Measurements from ENCODE around the gene ERC2.

ERC2 gene

DNA sequence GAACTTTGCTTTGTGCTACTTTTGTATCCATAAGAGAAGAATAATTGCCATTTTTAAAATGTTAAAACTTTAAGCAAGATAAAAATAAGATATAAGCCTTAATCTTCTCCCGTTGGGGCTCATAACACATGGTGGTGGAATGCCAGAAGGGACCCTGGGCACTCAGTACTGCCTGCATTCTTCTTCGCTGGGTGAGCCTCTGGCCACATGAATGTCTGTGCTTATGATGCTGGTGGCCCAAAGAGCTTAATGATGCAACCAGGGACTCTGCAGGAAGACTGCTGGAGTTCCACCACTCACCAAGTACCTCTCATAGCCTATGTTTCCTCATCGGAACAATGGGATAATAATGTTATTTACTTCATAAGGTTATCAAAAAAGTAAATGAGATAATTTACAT is 103.6 kb downstream of the ERC2 start:
- TF ChIP-seq ZC3H10 (CRISPR knock-in tag; IDR thresholded peaks at IDR 0.05) (no peak), PPARA (CRISPR knock-in tag; IDR thresholded peaks at IDR 0.05; ENCODE audit: borderline replicate concordance) (no peak), ARNTL (CRISPR knock-in tag; IDR thresholded peaks at IDR 0.05; ENCODE audit: borderline replicate concordance, low read depth) (no peak), ZFP30 (CRISPR knock-in tag; IDR thresholded peaks at IDR 0.05) (no peak), ZNF8 (CRISPR knock-in tag; IDR thresholded peaks at IDR 0.05) (no peak), BACH2 (CRISPR knock-in tag; IDR thresholded peaks at IDR 0.05; ENCODE audit: borderline replicate concordance) (no peak), CSDC2 (CRISPR knock-in tag; IDR thresholded peaks at IDR 0.05) (no peak), ZFP3 (CRISPR knock-in tag; IDR thresholded peaks at IDR 0.05) (no peak), ZNF565 (CRISPR knock-in tag; conservative IDR thresholded peaks at IDR 0.05; ENCODE audit: low read depth) (no peak), ZNF70 (CRISPR knock-in tag; IDR thresholded peaks at IDR 0.05) (no peak), ESRRG (CRISPR knock-in tag; IDR thresholded peaks at IDR 0.05) (no peak), RARB (CRISPR knock-in tag; IDR thresholded peaks at IDR 0.05) (no peak), GLIS3 (CRISPR knock-in tag; IDR thresholded peaks at IDR 0.05) (no peak), TCF4 (CRISPR knock-in tag; IDR thresholded peaks at IDR 0.05; ENCODE audit: borderline replicate concordance) (no peak), OSR1 (CRISPR knock-in tag; IDR thresholded peaks at IDR 0.05) (no peak), ISL1 (CRISPR knock-in tag; IDR thresholded peaks at IDR 0.05) (no peak), TOX (CRISPR knock-in tag; IDR thresholded peaks at IDR 0.05; ENCODE audit: borderline replicate concordance) (no peak)
- TF ChIP-seq, protein P1, sequence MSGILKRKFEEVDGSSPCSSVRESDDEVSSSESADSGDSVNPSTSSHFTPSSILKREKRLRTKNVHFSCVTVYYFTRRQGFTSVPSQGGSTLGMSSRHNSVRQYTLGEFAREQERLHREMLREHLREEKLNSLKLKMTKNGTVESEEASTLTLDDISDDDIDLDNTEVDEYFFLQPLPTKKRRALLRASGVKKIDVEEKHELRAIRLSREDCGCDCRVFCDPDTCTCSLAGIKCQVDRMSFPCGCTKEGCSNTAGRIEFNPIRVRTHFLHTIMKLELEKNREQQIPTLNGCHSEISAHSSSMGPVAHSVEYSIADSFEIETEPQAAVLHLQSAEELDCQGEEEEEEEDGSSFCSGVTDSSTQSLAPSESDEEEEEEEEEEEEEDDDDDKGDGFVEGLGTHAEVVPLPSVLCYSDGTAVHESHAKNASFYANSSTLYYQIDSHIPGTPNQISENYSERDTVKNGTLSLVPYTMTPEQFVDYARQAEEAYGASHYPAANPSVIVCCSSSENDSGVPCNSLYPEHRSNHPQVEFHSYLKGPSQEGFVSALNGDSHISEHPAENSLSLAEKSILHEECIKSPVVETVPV (CRISPR knock-in tag; IDR thresholded peaks at IDR 0.05) = no peak
- TF ChIP-seq, protein P2, sequence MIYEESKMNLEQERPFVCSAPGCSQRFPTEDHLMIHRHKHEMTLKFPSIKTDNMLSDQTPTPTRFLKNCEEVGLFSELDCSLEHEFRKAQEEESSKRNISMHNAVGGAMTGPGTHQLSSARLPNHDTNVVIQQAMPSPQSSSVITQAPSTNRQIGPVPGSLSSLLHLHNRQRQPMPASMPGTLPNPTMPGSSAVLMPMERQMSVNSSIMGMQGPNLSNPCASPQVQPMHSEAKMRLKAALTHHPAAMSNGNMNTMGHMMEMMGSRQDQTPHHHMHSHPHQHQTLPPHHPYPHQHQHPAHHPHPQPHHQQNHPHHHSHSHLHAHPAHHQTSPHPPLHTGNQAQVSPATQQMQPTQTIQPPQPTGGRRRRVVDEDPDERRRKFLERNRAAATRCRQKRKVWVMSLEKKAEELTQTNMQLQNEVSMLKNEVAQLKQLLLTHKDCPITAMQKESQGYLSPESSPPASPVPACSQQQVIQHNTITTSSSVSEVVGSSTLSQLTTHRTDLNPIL (CRISPR knock-in tag; IDR thresholded peaks at IDR 0.05; ENCODE audit: low read depth) = no peak
- TF ChIP-seq, protein P3, sequence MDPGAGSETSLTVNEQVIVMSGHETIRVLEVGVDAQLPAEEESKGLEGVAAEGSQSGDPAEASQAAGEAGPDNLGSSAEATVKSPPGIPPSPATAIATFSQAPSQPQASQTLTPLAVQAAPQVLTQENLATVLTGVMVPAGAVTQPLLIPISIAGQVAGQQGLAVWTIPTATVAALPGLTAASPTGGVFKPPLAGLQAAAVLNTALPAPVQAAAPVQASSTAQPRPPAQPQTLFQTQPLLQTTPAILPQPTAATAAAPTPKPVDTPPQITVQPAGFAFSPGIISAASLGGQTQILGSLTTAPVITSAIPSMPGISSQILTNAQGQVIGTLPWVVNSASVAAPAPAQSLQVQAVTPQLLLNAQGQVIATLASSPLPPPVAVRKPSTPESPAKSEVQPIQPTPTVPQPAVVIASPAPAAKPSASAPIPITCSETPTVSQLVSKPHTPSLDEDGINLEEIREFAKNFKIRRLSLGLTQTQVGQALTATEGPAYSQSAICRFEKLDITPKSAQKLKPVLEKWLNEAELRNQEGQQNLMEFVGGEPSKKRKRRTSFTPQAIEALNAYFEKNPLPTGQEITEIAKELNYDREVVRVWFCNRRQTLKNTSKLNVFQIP (CRISPR knock-in tag; IDR thresholded peaks at IDR 0.05; ENCODE audit: borderline replicate concordance, low read depth) = no peak
- ATAC-seq = no peak

DNA sequence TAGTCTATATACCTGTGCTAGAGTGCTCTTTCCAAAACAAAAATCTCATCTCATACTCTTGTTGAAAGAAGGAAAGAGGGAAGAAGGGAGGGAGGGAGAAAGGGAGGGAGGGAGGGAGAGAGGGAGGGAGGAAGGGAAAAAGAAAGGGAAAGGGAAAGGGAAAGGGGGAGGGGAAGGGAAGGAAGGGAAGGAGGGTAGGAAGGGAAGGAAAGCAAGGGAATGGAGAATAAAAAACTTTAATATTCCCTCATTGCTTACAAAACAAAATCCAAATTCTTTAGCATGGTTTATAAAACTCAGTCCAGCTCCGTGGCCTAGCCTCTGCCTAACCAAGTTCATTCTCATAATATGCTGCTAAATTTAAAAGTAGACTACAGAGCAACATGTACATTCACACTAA is 104.5 kb downstream of the ERC2 start:
- TF ChIP-seq OSR1 (CRISPR knock-in tag; IDR thresholded peaks at IDR 0.05) = no peak
- TF ChIP-seq, protein P2 (CRISPR knock-in tag; IDR thresholded peaks at IDR 0.05; ENCODE audit: low read depth) = no peak
- TF ChIP-seq ESRRG (CRISPR knock-in tag; IDR thresholded peaks at IDR 0.05) = no peak
- TF ChIP-seq ZFP30 (CRISPR knock-in tag; IDR thresholded peaks at IDR 0.05) = no peak
- TF ChIP-seq, protein P4, sequence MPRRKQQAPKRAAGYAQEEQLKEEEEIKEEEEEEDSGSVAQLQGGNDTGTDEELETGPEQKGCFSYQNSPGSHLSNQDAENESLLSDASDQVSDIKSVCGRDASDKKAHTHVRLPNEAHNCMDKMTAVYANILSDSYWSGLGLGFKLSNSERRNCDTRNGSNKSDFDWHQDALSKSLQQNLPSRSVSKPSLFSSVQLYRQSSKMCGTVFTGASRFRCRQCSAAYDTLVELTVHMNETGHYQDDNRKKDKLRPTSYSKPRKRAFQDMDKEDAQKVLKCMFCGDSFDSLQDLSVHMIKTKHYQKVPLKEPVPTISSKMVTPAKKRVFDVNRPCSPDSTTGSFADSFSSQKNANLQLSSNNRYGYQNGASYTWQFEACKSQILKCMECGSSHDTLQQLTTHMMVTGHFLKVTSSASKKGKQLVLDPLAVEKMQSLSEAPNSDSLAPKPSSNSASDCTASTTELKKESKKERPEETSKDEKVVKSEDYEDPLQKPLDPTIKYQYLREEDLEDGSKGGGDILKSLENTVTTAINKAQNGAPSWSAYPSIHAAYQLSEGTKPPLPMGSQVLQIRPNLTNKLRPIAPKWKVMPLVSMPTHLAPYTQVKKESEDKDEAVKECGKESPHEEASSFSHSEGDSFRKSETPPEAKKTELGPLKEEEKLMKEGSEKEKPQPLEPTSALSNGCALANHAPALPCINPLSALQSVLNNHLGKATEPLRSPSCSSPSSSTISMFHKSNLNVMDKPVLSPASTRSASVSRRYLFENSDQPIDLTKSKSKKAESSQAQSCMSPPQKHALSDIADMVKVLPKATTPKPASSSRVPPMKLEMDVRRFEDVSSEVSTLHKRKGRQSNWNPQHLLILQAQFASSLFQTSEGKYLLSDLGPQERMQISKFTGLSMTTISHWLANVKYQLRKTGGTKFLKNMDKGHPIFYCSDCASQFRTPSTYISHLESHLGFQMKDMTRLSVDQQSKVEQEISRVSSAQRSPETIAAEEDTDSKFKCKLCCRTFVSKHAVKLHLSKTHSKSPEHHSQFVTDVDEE (CRISPR knock-in tag; IDR thresholded peaks at IDR 0.05) = no peak
- TF ChIP-seq CSDC2 (CRISPR knock-in tag; IDR thresholded peaks at IDR 0.05) = no peak
- TF ChIP-seq, protein P3 (CRISPR knock-in tag; IDR thresholded peaks at IDR 0.05; ENCODE audit: borderline replicate concordance, low read depth) = no peak
- TF ChIP-seq ZNF565 (CRISPR knock-in tag; conservative IDR thresholded peaks at IDR 0.05; ENCODE audit: low read depth) = no peak
- TF ChIP-seq ZNF8 (CRISPR knock-in tag; IDR thresholded peaks at IDR 0.05) = no peak
- no peak for TF ChIP-seq ISL1 (CRISPR knock-in tag; IDR thresholded peaks at IDR 0.05)
- no peak for ATAC-seq

Measured in SK-N-SH treated with all-trans-retinoic acid at 6 μM for 48 hours (cell line).